DOHH2 (cell line): ENCODE measurements around the gene OOSP3.

ENCODE experiments used
- H3F3A ChIP-seq: fragments of 200-600 bp; sonication (generic), shearing (Covaris generic); 2 replicates; pipeline ENCODE4 v1.6.0; 2016; ENCODE audit warnings: antibody characterized with exemption, mild to moderate bottlenecking; ENCODE audit not compliant: control insufficient read depth, insufficient read depth
- H3K27ac ChIP-seq: fragments of 200-600 bp; sonication (generic); 2 replicates; pipeline ENCODE4 v1.5.1; 2014; ENCODE audit warnings: low read depth, mild to moderate bottlenecking, low read length, moderate library complexity
- H3K27me3 ChIP-seq: fragments of 200-600 bp; sonication (generic); 2 replicates; pipeline ENCODE4 v1.6.1; 2014; ENCODE audit warnings: mild to moderate bottlenecking, low read length, mixed read lengths; ENCODE audit not compliant: control insufficient read depth
- H3K36me3 ChIP-seq: fragments of 200-600 bp; sonication (generic); 2 replicates; pipeline ENCODE4 v1.6.1; 2014; ENCODE audit warnings: mild to moderate bottlenecking, low read length, moderate library complexity, mixed read lengths; ENCODE audit not compliant: control insufficient read depth
- H3K4me1 ChIP-seq: fragments of 200-600 bp; sonication (generic); 2 replicates; pipeline ENCODE4 v1.6.1; 2014; ENCODE audit warnings: mild to moderate bottlenecking, low read length, mixed read lengths; ENCODE audit not compliant: control insufficient read depth
- H3K4me2 ChIP-seq: fragments of 200-600 bp; sonication (generic); 2 replicates; pipeline ENCODE4 v1.6.0; 2014; ENCODE audit warnings: mild to moderate bottlenecking, low read length, moderate library complexity
- H3K4me3 ChIP-seq: fragments of 200-600 bp; sonication (generic); 2 replicates; pipeline ENCODE4 v1.5.1; 2014; ENCODE audit warnings: mild to moderate bottlenecking, low read length, mixed read lengths
- H3K79me2 ChIP-seq: fragments of 200-600 bp; sonication (generic); 2 replicates; pipeline ENCODE4 v1.6.1; 2014; ENCODE audit warnings: mild to moderate bottlenecking, low read length, mixed read lengths; ENCODE audit not compliant: control insufficient read depth
- H3K9me2 ChIP-seq: fragments of 200-600 bp; sonication (generic); replicated peaks from 2 replicates; pipeline ENCODE4 v1.6.1; 2014; ENCODE audit warnings: mild to moderate bottlenecking, low read length, mixed read lengths; ENCODE audit not compliant: control insufficient read depth
- H3K9me3 ChIP-seq: fragments of 200-600 bp; sonication (generic); 2 replicates; pipeline ENCODE4 v1.6.1; 2014; ENCODE audit warnings: antibody characterized with exemption, low read length, mixed read lengths; ENCODE audit not compliant: control insufficient read depth, insufficient read depth
- H4K20me1 ChIP-seq: fragments of 200-600 bp; sonication (generic); 2 replicates; pipeline ENCODE4 v1.6.0; 2014; ENCODE audit warnings: low read depth, mild to moderate bottlenecking, antibody characterized with exemption, low read length, moderate library complexity; ENCODE audit not compliant: control insufficient read depth, insufficient read depth
- CTCF ChIP-seq: fragments of 200-600 bp; sonication (generic); IDR thresholded peaks from one replicate; pipeline ENCODE4 v1.5.1; 2014; ENCODE audit warnings: antibody characterized with exemption, mild to moderate bottlenecking, low read depth, low read length; ENCODE audit not compliant: poor library complexity, severe bottlenecking
- EZH2phosphoT487 ChIP-seq: fragments of 200-600 bp; sonication (generic); IDR thresholded peaks from 2 replicates; pipeline ENCODE4 v1.6.1; 2017; ENCODE audit warnings: borderline replicate concordance, mild to moderate bottlenecking, antibody characterized with exemption, low read length, moderate library complexity, mixed read lengths

Gene OOSP3

GRCh38 chr11:59866836-59867235 is 11.7 kb upstream of the OOSP3 start:
- Histone ChIP-seq H3K9me3 (no peaks in the 10 kb centered on the region), H4K20me1 (no peaks in the 10 kb centered on the region), H3K4me3 (no peak overlapping the region), H3K27me3 (peaks cover 3% of the 10 kb centered on the region; the same call in 1 of the 2 replicates), H3K79me2 (no peaks in the 10 kb centered on the region), H3F3A (no peaks in the 10 kb centered on the region), H3K4me1 (no peaks in the 10 kb centered on the region), H3K4me2 (no peak overlapping the region), H3K27ac (no peak overlapping the region), H3K36me3 (no peaks in the 10 kb centered on the region), H3K9me2 (no peaks in the 10 kb centered on the region)
- no peak for TF ChIP-seq CTCF
- no peak for TF ChIP-seq EZH2phosphoT487

- H3K27ac ChIP-seq: no peak overlapping the region
- no peaks in the 10 kb centered on the region for H4K20me1 ChIP-seq
- peaks cover 3% of the 10 kb centered on the region; the same call in 1 of the 2 replicates for H3K27me3 ChIP-seq
- no peak overlapping the region for H3K4me3 ChIP-seq
- no peaks in the 10 kb centered on the region for H3F3A ChIP-seq
- TF ChIP-seq EZH2phosphoT487 (no peak), CTCF (no peak)
- H3K4me1 ChIP-seq: no peaks in the 10 kb centered on the region
- H3K4me2 ChIP-seq: no peak overlapping the region
- no peaks in the 10 kb centered on the region for H3K36me3 ChIP-seq
- no peaks in the 10 kb centered on the region for H3K9me2 ChIP-seq
- no peaks in the 10 kb centered on the region for H3K9me3 ChIP-seq
- no peaks in the 10 kb centered on the region for H3K79me2 ChIP-seq
Observed at GRCh38 chr11:59867946-59868345, 10.6 kb upstream of the OOSP3 start.

GRCh38 chr11:59872076-59872475 is 6.5 kb upstream of the OOSP3 start:
- H3K36me3 ChIP-seq: no peaks in the 10 kb centered on the region
- no peak overlapping the region for H3K4me3 ChIP-seq
- no peaks in the 10 kb centered on the region for H3K27me3 ChIP-seq
- no peak overlapping the region for H3K4me2 ChIP-seq
- no peaks in the 10 kb centered on the region for H3K4me1 ChIP-seq
- H3F3A ChIP-seq: no peaks in the 10 kb centered on the region
- no peaks in the 10 kb centered on the region for H3K9me3 ChIP-seq
- H3K27ac ChIP-seq: no peak overlapping the region
- H3K79me2 ChIP-seq: no peaks in the 10 kb centered on the region
- no peaks in the 10 kb centered on the region for H4K20me1 ChIP-seq
- TF ChIP-seq EZH2phosphoT487: no peak
- TF ChIP-seq CTCF: no peak
- H3K9me2 ChIP-seq: no peaks in the 10 kb centered on the region
